Brain pericyte (primary cell): ENCODE results near the gene ZSWIM4.

Experiments
- DNase-seq: peaks from one replicate; pipeline ENCODE4 v3.0.0-alpha.2; 2012; ENCODE audit warnings: low read depth, low spot score

The ZSWIM4 gene

DNA sequence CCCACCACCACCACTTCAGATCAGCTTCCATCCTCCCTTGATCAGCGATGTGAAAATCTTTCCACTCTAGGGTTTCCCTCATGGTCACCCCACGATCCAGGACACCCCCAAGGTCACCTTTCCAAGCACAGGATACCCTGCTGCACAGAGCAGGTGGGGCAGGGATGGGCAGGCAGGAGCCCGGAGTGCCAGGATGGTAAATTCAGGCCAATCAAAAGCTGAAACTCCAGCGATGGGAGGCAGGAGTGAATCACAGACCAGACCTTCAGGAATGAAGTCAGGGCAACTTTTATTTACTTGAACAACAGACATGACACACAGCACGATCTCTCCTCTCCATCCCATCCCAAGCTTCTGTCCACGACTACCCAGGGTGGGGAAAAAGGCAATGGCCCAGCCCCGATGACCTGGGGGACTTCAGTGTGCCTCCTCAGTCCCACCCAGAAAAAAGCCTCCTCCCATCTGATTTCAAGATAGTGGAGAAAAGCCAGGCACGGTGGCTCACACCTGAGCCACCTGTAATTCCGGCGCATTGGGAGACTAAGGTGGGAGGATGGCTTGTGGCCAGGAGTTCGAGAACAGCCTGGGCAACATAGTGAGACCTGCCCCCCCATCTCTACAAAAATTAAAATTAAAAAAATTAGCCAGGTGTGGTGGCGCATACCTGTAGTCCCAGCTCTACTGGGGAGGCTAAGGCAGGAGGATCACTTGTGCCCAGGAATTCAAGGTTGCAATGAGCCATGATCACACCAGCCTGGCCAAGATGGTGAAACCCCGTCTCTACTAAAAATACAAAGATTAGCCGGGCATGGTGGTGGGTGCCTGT, 39.2 kb downstream of the ZSWIM4 start:
- DNase-seq, result no peak

GRCh38 chr19:13835791-13836723, 40.8 kb downstream of the ZSWIM4 start:
- DNase-seq, result no peak

DNA sequence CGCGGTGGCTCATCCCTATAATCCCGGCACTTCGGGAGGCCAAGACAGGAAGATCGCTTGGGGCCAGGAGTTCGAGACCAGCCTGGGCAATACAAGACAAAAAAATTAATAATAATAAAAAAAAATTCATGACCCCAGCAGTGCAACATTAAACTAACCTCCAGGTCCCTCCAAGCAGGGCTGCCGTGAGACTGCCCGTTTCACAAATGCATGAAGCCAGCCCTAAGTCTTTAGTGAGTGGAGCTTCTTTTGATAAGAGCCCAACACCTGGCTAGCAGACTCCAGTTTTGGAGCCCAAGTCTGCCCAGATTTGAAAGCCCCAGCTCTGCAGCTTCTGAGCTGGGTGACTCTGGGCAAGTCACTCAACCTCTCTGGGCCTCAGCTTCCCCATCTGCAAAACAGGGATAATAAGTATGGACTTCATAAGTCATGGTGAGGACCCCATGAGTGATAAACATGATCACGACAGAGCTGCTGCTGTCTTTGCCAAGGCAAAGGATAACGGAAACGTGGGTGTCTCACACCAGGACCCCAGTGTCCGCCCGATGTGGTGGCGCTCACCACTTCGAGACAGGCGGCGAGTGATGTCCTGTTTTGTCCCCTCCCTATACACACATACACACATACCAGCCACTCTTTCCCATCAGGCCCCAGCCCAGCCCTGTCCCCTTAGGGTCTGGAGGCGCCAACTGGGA, 43.3 kb downstream of the ZSWIM4 start:
- no peak for DNase-seq

GRCh38 chr19:13839130-13839937, 44.1 kb downstream of the ZSWIM4 start:
- DNase-seq, result no peak

DNA sequence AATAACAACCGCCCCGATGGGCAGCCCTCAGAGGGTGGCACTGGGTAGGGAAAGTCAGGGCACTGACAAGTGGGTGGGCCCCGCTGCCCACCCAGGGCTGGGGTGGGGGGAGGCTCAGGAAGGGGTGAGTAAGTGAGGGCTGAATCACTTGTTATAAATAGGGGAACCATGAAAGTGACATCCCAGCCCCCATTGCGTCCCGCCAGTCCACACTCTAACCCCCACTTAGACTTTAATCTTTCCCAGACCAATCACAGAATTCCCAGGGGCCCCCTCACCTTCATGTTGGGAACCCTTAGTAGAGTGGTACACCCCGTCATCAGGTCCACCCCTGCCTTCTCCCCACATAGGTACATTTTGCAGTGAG, 44.7 kb downstream of the ZSWIM4 start:
- DNase-seq, result no peak

DNA sequence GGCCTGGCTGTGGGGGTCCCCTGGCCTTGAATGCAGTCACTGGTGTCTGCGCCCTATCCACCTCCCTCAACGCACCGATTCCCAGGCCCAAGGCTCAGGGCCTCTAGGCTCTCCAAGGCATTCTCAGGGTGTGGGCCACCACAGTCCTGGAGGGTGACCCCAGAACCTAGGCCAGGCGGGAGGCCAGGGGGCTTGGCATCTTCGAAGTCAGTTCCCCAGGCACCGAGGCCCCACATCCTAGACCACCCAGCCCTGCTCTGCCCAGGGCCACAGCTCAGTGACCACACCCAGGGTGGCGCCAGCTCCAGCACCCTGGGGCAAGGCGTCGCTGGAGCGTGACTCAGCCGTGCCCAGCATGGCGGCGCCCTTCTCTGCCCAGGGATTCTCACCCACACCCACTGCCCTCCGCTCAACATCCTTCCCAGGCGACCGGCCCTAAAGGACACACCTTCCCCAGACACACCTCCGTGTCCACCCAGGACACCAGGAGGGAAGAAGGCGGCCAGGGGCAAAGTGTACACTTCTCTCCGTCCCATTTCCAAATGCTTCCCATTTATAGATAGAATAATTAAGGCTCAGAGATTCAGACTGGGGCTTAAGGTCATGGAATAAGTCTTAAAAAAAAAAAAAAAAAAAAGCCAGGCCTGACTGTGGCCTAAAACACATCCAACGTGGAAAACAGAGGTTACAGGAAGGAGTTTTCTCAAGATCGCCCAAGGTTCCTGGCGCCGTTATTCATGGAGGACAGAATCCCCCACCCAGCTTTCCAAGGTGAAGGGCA, 45.3 kb downstream of the ZSWIM4 start:
- DNase-seq, result no peak

- no peak for DNase-seq
Observed at GRCh38 chr19:13841086-13841961, 46.1 kb downstream of the ZSWIM4 start.

DNA sequence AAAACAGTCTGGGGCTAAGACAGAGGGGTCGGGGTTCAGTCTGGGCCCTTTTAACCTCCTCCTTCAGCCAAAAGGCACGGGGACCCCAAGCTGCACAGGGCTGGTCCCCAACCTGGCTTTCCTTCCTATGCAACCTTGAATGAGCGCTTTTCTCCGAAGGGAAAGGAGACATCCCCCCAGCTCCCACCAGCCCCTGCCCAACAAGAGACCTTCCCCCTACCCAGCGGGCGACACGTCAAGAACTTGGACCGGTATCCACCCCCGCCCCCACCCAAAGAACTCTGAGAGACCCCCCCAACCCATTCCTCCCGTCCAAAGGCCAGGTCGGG, 46.7 kb downstream of the ZSWIM4 start:
- DNase-seq, result no peak

- no peak for DNase-seq
Observed at GRCh38 chr19:13842291-13843103, 47.3 kb downstream of the ZSWIM4 start.

DNA sequence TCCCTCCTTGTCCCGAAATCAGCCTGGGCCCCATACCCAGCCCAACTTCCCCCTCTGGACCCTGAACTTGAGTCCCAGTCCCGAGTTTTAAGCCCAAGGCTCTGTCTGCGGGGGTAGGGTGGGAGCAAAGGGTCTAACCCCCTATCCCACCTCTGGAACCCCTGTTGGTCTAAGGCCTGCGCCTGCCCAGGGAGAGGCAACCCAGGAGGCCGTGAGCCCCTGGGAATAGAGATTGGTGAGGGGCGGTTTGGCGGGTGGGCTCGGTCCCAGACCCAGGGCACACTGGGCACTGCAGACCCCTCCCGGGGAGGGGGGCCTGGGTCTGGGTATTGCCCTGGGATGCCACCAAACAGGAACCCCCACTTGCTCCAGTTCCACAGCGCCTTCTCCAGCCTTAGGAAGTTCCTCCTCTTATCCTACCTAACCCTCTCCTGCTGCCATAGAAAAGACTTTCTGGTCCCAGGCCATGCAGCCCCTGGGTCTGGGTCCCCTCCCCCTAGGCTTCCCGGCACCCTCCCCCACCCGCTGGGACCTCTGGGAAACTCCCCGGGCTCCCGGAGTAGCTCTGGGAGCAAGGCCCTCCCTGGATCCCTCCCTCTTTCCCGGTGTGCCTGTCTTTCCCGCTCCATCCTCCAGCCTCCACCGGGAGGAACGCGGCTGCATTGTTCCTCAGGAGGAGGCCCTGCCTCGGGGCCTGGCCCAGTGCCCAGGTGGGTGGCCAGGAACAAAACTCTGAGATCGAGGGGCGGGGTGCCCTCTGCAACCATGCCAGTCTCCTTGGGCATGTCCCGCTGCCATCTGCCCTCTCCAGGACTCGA, 48.1 kb downstream of the ZSWIM4 start:
- no peak for DNase-seq

DNA sequence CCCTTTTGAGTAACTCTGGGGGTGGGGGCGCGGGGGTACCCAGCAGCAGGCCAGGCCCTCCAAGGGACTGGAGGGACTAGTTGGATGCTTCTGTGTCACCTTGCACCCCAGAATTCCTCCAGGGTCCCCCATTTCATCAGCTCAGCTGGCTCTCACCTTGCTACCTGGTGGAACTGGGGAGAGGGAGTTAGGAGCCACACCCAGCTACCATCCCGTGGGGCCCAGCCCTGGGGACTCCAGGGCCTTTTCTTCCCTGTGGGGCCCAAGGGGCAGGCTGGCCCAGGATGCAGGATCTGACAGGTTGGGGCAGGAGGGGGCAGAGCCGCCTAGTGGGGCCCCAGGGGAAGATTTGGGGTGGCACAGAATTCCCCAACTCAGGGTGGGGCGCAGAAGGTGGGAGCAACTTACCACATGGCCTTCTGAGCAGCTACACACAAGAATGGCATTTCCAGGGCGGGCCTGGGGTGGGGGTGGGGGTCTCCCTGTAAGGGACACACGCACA, 48.9 kb downstream of the ZSWIM4 start:
- no peak for DNase-seq

- peak; percentile 77 for DNase-seq
Observed at GRCh38 chr19:13846557-13847406, 51.5 kb downstream of the ZSWIM4 start.

DNA sequence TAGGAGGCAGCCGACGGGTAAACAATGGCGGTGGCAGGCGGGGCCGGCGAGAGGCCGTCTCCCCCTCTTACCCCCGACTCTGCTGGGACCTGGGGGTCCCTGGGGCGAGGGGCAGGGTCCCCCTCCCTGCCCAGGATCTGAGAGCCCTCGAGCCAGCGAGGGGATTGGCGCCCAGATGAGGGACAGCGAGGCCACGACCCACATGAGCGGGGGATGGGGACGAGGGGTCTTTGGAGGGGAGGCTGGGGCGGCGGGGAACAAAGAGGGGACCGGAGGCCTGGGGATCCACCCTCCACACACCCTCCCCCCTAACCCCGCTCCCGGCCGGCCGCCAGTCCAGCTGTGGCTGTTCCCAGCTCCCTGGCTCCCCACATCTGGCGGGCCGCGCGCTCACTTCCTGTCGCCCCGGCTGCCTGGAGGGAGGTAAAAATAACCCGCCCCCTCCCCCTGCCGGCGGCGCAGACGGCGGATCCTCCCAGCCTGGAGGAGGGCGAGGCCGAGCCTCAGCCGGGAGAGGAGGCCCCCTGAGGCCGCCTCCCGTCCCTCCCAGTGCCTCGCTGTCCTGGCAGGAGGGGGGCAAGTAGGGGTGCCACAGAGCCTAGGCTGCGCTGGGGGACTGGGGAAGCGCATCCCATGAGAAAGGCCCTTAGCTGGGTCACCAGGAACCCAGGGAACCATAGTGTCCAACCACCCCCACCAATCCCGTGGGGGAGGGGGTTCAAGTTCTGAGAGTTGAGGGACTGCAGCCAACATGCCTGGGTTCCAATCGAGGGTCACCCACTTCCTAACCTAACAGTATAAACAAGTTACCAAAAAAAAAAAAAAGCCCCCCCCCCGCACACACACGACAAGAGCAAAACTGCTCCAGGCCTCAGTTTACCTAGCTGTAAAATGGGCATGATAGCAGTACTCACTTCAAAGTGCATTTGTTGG, 52.4 kb downstream of the ZSWIM4 start:
- DNase-seq, result peak; percentile 80

DNA sequence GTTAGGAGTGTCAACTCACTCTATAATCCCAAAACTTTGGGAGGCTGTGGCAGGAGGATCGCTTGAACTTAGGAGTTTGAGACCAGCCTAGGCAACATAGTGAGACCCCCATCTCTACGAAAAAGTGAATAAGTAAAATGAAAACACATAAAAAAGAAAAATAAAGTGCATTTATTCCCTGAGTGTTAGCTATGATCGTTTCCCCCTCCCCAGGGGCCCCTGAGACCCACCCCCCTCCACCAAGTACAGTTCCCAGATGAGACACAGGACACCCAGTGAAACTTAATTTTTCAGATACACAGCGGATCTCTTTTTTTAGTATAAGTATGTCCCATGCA, 53.1 kb downstream of the ZSWIM4 start:
- no peak for DNase-seq

GRCh38 chr19:13848798-13849676, 53.8 kb downstream of the ZSWIM4 start:
- DNase-seq, result no peak
